ENCODE data around the gene HDAC4.
A peak's percentile ranks its signal among the peaks of the same experiment; 100 is the strongest.

HDAC4 gene

DNA sequence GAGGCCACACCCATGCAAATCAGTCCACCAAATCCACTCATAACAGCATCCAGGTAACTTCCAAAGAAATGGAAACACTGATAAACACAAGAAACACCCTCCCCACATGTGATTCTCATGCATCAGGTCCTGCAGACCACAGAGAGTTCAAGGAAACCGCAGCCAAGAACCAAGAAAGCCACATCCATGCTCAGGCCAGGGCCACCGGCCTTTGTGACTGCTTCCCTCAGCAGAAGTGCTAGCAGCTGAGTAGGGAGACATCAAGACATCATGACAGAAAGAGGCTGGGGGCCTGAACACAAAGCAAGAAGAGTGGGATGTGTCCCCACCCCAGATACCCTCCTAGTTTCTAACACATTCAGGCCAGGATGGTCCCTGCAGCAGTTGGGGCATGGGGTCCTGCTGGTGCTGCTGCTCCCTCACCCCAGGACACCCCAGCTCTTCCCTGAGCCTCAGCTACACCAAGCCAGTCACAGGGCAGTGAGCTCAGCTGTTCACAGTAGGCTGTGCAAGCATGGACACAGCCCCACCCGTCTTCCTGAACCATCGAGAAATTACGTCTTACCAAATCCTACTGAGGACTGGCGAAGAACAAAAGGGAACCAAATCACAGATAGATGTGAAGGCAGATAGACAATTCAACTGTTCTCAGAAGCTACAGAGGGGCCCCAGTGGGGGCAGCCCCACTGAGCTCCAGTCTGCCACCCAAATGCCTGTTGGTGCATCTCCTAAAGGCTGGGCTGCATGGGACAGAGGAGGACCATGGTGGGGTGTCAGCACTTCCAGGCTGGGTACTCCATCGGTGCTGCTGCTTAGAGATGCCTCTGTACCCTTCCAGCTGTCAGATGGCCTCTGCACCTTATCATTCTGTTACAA lies 60.9 kb downstream of the HDAC4 start:
- Histone ChIP-seq H3K79me2 (ENCODE audit: low read length) (peaks cover 94% of the 10 kb centered on the region), H3K4me1 (ENCODE audit: low read length) (peaks cover 13% of the 10 kb centered on the region), H3K36me3 (replicated peaks; ENCODE audit: insufficient read depth, low read length) (no peaks in the 10 kb centered on the region)

GRCh38 chr2:239339241-239339640 lies 61.6 kb downstream of the HDAC4 start:
- Histone ChIP-seq H3K4me2 (ENCODE audit: low read depth, low read length) (peak overlapping the region; percentile 12; the same call in 1 of the 2 replicates), H3K27ac (ENCODE audit: low read length) (no peak overlapping the region), H3K9me3 (replicated peaks; ENCODE audit: insufficient read depth, low read length) (no peaks in the 10 kb centered on the region), H3K79me2 (ENCODE audit: low read length) (peaks cover 93% of the 10 kb centered on the region), H3K9me2 (replicated peaks; ENCODE audit: insufficient read depth, low read length) (no peaks in the 10 kb centered on the region), H3K9ac (ENCODE audit: low read length) (no peak overlapping the region), H3F3A (ENCODE audit: insufficient read depth, low read length) (no peaks in the 10 kb centered on the region), H3K4me3 (ENCODE audit: low read length) (no peak overlapping the region), H4K20me1 (ENCODE audit: insufficient read depth, low read length) (no peaks in the 10 kb centered on the region), H2AFZ (ENCODE audit: low read length) (no peak overlapping the region), H3K36me3 (replicated peaks; ENCODE audit: insufficient read depth, low read length) (no peaks in the 10 kb centered on the region), H3K4me1 (ENCODE audit: low read length) (peaks cover 13% of the 10 kb centered on the region), H3K27me3 (replicated peaks; ENCODE audit: insufficient read depth, low read length) (no peaks in the 10 kb centered on the region)
- no peak for DNase-seq
- TF ChIP-seq EZH2 (optimal IDR thresholded peaks at IDR 0.05; ENCODE audit: low read depth, low read length): no peak

More for the DNA sequence above, 60.9 kb downstream of the HDAC4 start:
- Histone ChIP-seq H3K9me3 (replicated peaks; ENCODE audit: insufficient read depth, low read length) (no peaks in the 10 kb centered on the region), H3K27me3 (replicated peaks; ENCODE audit: insufficient read depth, low read length) (no peaks in the 10 kb centered on the region), H3K27ac (ENCODE audit: low read length) (peak overlapping the region; percentile 13; the same call in 1 of the 2 replicates), H3K4me2 (ENCODE audit: low read depth, low read length) (peak overlapping the region; percentile 12; the same call in 1 of the 2 replicates), H3F3A (ENCODE audit: insufficient read depth, low read length) (no peaks in the 10 kb centered on the region), H3K9ac (ENCODE audit: low read length) (no peak overlapping the region), H3K9me2 (replicated peaks; ENCODE audit: insufficient read depth, low read length) (no peaks in the 10 kb centered on the region), H3K4me3 (ENCODE audit: low read length) (no peak overlapping the region), H2AFZ (ENCODE audit: low read length) (no peak overlapping the region), H4K20me1 (ENCODE audit: insufficient read depth, low read length) (no peaks in the 10 kb centered on the region)
- no peak for TF ChIP-seq EZH2 (optimal IDR thresholded peaks at IDR 0.05; ENCODE audit: low read depth, low read length)
- TF ChIP-seq, protein P1, sequence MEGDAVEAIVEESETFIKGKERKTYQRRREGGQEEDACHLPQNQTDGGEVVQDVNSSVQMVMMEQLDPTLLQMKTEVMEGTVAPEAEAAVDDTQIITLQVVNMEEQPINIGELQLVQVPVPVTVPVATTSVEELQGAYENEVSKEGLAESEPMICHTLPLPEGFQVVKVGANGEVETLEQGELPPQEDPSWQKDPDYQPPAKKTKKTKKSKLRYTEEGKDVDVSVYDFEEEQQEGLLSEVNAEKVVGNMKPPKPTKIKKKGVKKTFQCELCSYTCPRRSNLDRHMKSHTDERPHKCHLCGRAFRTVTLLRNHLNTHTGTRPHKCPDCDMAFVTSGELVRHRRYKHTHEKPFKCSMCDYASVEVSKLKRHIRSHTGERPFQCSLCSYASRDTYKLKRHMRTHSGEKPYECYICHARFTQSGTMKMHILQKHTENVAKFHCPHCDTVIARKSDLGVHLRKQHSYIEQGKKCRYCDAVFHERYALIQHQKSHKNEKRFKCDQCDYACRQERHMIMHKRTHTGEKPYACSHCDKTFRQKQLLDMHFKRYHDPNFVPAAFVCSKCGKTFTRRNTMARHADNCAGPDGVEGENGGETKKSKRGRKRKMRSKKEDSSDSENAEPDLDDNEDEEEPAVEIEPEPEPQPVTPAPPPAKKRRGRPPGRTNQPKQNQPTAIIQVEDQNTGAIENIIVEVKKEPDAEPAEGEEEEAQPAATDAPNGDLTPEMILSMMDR (IDR thresholded peaks at IDR 0.05; ENCODE audit: low read length): no peak
- TF ChIP-seq EZH2phosphoT487 (IDR thresholded peaks at IDR 0.05; ENCODE audit: low read length): no peak
- DNase-seq: peak; percentile 54

GRCh38 chr2:239337877-239338484 lies 62.8 kb downstream of the HDAC4 start:
- no peaks in the 10 kb centered on the region for H4K20me1 ChIP-seq (ENCODE audit: insufficient read depth, low read length)
- H3K9me2 ChIP-seq (replicated peaks; ENCODE audit: insufficient read depth, low read length): no peaks in the 10 kb centered on the region
- no peak overlapping the region for H3K4me2 ChIP-seq (ENCODE audit: low read depth, low read length)
- TF ChIP-seq, protein P1 (IDR thresholded peaks at IDR 0.05; ENCODE audit: low read length): no peak
- H3K27ac ChIP-seq (ENCODE audit: low read length): no peak overlapping the region
- H3K4me1 ChIP-seq (ENCODE audit: low read length): peaks cover 13% of the 10 kb centered on the region
- H3K4me3 ChIP-seq (ENCODE audit: low read length): no peak overlapping the region
- H3F3A ChIP-seq (ENCODE audit: insufficient read depth, low read length): no peaks in the 10 kb centered on the region
- no peak overlapping the region for H3K9ac ChIP-seq (ENCODE audit: low read length)
- DNase-seq: no peak
- H3K79me2 ChIP-seq (ENCODE audit: low read length): peaks cover 90% of the 10 kb centered on the region
- no peak overlapping the region for H2AFZ ChIP-seq (ENCODE audit: low read length)
- H3K9me3 ChIP-seq (replicated peaks; ENCODE audit: insufficient read depth, low read length): no peaks in the 10 kb centered on the region
- H3K27me3 ChIP-seq (replicated peaks; ENCODE audit: insufficient read depth, low read length): no peaks in the 10 kb centered on the region
- H3K36me3 ChIP-seq (replicated peaks; ENCODE audit: insufficient read depth, low read length): no peaks in the 10 kb centered on the region
